HG02763 (cell line): Measurements from ENCODE around the gene KIFAP3.
A peak's percentile ranks its signal among the peaks of the same experiment; 100 is the strongest.
"Not testable (repeated sequence)": the region's sequence is repeated elsewhere in the genome, so short reads cannot be mapped to it uniquely, and the experiment has no call there.

Experiments
- ATAC-seq: cut with Tn5 transposase; IDR thresholded peaks from one replicate; pipeline ENCODE4 v1.9.1; 2021; ENCODE audit warnings: mild to moderate bottlenecking, moderate library complexity; ENCODE audit not compliant: unreplicated experiment

Gene KIFAP3

GRCh38 chr1:169925505-169926482 lies 148.7 kb downstream of the KIFAP3 start:
- no peak for ATAC-seq

DNA sequence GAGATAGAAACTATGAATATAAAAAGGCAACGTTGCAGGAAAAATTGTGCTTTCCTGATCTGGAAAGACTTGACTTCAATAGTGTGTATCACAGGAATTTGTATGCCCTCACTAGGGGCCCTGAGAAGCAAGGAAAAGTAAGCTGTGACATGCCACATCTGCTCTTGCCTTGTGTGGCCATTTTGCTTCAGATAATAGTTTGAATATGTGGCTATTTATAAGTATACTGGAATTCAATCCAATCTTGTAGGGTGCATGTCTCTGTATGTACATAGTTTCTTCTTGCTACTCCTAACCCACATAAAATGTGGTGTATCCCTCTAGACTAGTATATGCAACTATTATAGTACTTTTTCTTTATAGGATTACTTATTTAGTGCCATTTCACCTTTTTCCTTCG lies 149.7 kb downstream of the KIFAP3 start:
- ATAC-seq, result no peak

GRCh38 chr1:169924063-169924462 lies 150.4 kb downstream of the KIFAP3 start:
- no peak for ATAC-seq

GRCh38 chr1:169921080-169921479 lies 153.4 kb downstream of the KIFAP3 start:
- no peak for ATAC-seq

- ATAC-seq, result no peak
These were observed 155.6 kb downstream of the KIFAP3 start for GRCh38 chr1:169918927-169919326.

DNA sequence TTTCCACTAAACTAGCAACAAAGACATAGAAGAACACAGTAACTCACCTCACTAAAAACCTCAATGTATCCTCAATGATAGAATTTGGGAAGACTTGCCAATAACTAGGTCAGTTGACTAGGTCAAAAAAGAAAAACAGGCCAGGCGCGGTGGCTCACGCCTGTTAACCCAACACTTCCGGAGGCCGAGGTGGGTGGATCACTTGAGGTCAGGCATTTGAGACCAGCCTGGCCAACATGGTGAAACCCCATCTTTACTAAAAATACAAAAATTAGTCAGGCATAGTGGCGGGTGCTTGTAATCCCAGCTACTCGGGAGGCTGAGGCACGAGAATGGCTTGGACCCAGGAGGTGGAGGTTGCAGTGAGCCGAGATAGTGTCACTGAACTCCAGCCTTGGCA lies 156.3 kb downstream of the KIFAP3 start:
- not testable (repeated sequence) for ATAC-seq

GRCh38 chr1:169915150-169915549 lies 159.3 kb downstream of the KIFAP3 start:
- no peak for ATAC-seq

GRCh38 chr1:169914531-169914930 lies 160.0 kb downstream of the KIFAP3 start:
- ATAC-seq, result no peak

GRCh38 chr1:169909499-169909898 lies 165.0 kb downstream of the KIFAP3 start:
- ATAC-seq, result no peak

DNA sequence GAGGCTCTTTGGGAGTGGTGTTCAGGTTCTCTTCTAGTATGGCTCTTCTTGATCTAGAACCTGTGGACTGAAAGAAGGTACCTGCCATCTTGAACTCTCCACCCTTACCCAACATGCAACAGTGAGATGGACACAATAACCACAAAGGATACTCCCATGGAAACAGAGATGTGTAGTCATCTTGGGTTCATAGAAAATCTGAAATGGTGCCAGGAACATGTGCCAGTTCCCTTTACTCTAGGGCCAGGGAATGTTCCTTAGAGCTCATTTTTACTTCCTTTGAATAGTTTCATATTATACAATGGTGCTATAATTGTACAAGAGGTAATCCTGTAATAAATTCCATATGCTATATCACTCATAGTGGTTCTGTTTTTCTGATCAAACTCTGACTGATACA lies 167.6 kb downstream of the KIFAP3 start:
- ATAC-seq, result no peak

DNA sequence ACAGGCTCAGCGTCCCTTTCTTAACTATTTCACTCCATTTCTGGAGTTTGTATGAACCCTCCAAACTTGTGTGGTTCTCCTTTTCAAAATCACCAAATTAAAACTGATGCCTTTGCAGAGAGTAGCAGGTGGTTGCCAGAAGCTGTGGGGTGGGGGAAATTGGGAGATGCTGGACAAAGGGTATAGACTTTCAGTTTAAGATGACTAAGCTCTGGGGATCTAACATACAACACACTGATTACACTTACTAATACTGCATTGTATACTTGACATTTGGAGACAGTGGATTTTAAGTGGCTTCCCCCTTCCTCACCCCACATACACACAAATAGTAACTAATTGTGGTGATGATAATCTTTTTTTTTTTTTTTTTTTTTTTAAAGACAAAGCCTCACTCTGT lies 169.7 kb downstream of the KIFAP3 start:
- no peak for ATAC-seq

GRCh38 chr1:169902751-169903150 lies 171.7 kb downstream of the KIFAP3 start:
- no peak for ATAC-seq

DNA sequence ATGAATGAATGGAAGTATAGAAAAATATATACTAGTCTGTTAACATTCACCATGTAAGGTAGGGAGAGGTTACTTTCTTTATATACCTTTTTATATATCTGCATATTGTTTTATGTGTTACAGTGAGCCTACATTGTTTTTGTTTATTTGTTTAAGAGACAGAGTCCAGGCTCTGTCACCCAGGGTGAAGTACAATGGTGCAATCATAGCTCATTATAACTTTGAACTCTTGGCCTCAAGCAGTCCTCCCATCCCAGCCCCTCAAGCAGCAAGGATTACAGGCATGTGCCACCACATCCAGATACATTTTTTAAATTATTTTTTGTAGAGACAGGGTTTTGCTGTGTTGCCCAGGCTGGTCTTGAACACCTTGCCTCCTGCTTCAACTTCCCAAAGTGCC lies 173.4 kb downstream of the KIFAP3 start:
- ATAC-seq, result no peak

DNA sequence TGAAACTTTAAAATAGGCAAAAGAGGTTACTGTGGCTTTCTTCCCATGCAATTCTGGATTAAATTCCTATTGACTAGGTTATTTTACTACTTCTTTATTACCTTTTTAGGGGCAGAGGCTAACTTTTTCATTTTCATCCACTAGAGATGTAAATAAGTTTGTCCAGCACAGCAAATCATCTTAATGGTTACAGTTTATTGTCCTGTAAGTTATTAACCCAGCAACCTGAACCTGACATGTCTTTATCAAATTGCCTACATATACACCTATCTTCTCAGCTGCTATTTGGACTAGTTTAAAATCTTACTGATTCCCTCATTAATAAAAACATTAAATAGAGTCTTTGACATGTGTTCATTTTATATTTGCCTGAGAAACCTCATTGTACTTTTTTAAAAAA lies 173.9 kb downstream of the KIFAP3 start:
- ATAC-seq, result no peak

- no peak for ATAC-seq
These were observed 174.8 kb downstream of the KIFAP3 start for GRCh38 chr1:169899519-169900217.

- no peak for ATAC-seq
These were observed 178.5 kb downstream of the KIFAP3 start for GRCh38 chr1:169896013-169896412.

GRCh38 chr1:169894424-169895145 lies 179.9 kb downstream of the KIFAP3 start:
- no peak for ATAC-seq

GRCh38 chr1:169893645-169894423 lies 180.7 kb downstream of the KIFAP3 start, which contains the start of gene SCYL3:
SCYL3 (minus strand) TSS chr1:169893896; CDS start chr1:169888840, 5,056 bp downstream.
- peak; percentile 86 for ATAC-seq

DNA sequence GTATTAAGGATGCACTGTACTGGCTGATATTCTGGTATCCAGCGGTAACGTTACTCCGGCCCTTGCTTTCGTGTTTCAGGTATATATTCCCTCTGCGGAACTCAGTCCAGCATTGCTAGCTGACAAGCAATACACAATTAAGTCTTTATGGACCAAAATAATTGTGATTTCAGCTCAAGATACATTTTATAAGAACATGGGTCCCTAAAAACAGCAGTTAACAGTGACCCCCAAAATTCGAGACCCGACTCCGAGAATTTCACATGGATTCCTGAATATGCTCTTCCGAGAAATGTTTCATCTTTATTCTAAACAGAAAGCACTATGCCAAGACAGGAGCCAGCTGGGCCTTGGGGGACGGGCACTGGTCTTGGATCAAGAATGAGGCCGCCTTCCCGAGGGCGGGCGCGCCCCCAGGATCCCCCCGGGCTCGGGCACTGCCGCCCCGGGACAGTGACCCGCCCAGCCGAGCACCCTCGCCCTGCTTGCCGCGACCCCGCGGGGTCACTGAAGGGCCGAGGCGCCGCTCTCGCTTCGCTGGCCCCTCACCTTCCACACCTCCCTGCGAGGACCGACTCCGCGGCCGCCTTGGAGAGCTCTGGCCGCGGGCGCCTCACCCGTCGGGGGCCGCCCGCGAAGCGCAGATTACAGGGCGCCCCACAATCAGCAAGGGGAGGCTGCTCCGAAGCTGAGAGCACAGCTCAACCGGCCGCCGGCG lies 181.4 kb downstream of the KIFAP3 start:
- ATAC-seq, result peak; percentile 9
